Hepatocyte (in vitro differentiated cells): ENCODE results near the gene LSS.

Experiments
- CTCF ChIP-seq: fragments of 200-600 bp; sonication (generic); IDR thresholded peaks from 2 replicates; pipeline ENCODE4 v1.5.1; 2016; ENCODE audit warnings: antibody characterized with exemption, mild to moderate bottlenecking; ENCODE audit not compliant: poor library complexity
- EZH2 ChIP-seq: fragments of 200-600 bp; sonication (generic); IDR thresholded peaks from 2 replicates; pipeline ENCODE4 v1.6.1; 2016; ENCODE audit warnings: antibody characterized with exemption, mild to moderate bottlenecking, borderline replicate concordance
- EZH2phosphoT487 ChIP-seq: fragments of 200-600 bp; sonication (generic); IDR thresholded peaks from one replicate; pipeline ENCODE4 v1.6.1; 2018; ENCODE audit warnings: antibody characterized with exemption, mild to moderate bottlenecking, low read depth, moderate library complexity; ENCODE audit not compliant: unreplicated experiment, severe bottlenecking

- TF ChIP-seq CTCF (no peak), EZH2 (no peak), EZH2phosphoT487 (no peak)
Measured at GRCh38 chr21:46156378-46156645, 72.3 kb downstream of the LSS start.
